HG03108 (cell line): Measurements from ENCODE around the gene BOC.

Experiments
- ATAC-seq: cut with Tn5 transposase; IDR thresholded peaks from one replicate; pipeline ENCODE4 v1.9.1; 2021; ENCODE audit warnings: moderate library complexity; ENCODE audit not compliant: unreplicated experiment

The BOC gene

GRCh38 chr3:113330742-113331141 is 119.4 kb downstream of the BOC start:
- ATAC-seq = no peak

GRCh38 chr3:113331187-113331586 is 119.8 kb downstream of the BOC start:
- no peak for ATAC-seq
